HG02852 (cell line): ENCODE measurements around the gene UFD1.
A peak's percentile ranks its signal among the peaks of the same experiment; 100 is the strongest.
"Not testable (repeated sequence)": the region's sequence is repeated elsewhere in the genome, so short reads cannot be mapped to it uniquely, and the experiment has no call there.

ENCODE experiments used
- ATAC-seq: cut with Tn5 transposase; IDR thresholded peaks from one replicate; pipeline ENCODE4 v1.9.1; 2021; ENCODE audit warnings: mild to moderate bottlenecking, moderate library complexity; ENCODE audit not compliant: unreplicated experiment

UFD1 gene

GRCh38 chr22:19451570-19451969 is 27.4 kb downstream of the UFD1 start:
- ATAC-seq = no peak

GRCh38 chr22:19450363-19451175 is 28.4 kb downstream of the UFD1 start:
- no peak for ATAC-seq

- no peak for ATAC-seq
Measured at GRCh38 chr22:19449422-19449767, 29.6 kb downstream of the UFD1 start.

GRCh38 chr22:19448739-19449421 is 30.1 kb downstream of the UFD1 start:
- no peak for ATAC-seq

GRCh38 chr22:19448076-19448607 is 30.9 kb downstream of the UFD1 start:
- no peak for ATAC-seq

- peak; percentile 79 for ATAC-seq
Measured at GRCh38 chr22:19447330-19448075, 31.5 kb downstream of the UFD1 start, which contains the start of gene C22orf39. Gene C22orf39 (minus strand): TSS chr22:19447711. CDS start chr22:19447688, 23 bp downstream.

- no peak for ATAC-seq
Measured at GRCh38 chr22:19446603-19447329, 32.2 kb downstream of the UFD1 start.

GRCh38 chr22:19445279-19445982 is 33.6 kb downstream of the UFD1 start:
- not testable (repeated sequence) for ATAC-seq

GRCh38 chr22:19443544-19444211 is 35.3 kb downstream of the UFD1 start:
- ATAC-seq = no peak

GRCh38 chr22:19442166-19442565 is 36.8 kb downstream of the UFD1 start:
- ATAC-seq = no peak

GRCh38 chr22:19440411-19441195 is 38.4 kb downstream of the UFD1 start:
- ATAC-seq = no peak

GRCh38 chr22:19438298-19438697 is 40.7 kb downstream of the UFD1 start:
- no peak for ATAC-seq

GRCh38 chr22:19436444-19437161 is 42.4 kb downstream of the UFD1 start:
- not testable (repeated sequence) for ATAC-seq

- no peak for ATAC-seq
Measured at GRCh38 chr22:19434829-19435580, 44.0 kb downstream of the UFD1 start.

GRCh38 chr22:19434401-19434800 is 44.6 kb downstream of the UFD1 start:
- no peak for ATAC-seq

- peak; percentile 73 for ATAC-seq
Measured at GRCh38 chr22:19432133-19432851, 46.7 kb downstream of the UFD1 start, which contains the start of gene MRPL40. Gene MRPL40 (plus strand): TSS chr22:19432545. CDS start chr22:19432555, 10 bp downstream.
